H1 (cell line): Measurements from ENCODE around the gene RNASE11.
"Not testable (repeated sequence)": the region's sequence is repeated elsewhere in the genome, so short reads cannot be mapped to it uniquely, and the experiment has no call there.

Experiments used
- CTCF ChIP-seq, 3 experiments: IDR thresholded peaks; 1 replicate in 2 of 3; 2 replicates in 1 of 3; pipeline versions ENCODE4 v1.5.1 to v1.6.1; 2011; ENCODE audit warnings: low read length in 3 of 3, mild to moderate bottlenecking in 3 of 3, inconsistent platforms in 2 of 3, low read depth in 1 of 3, moderate library complexity in 1 of 3; ENCODE audit not compliant: insufficient read depth in 1 of 3; ENCODE audit errors: control extremely low read depth in 1 of 3
- FOSL1 ChIP-seq: IDR thresholded peaks from 2 replicates; pipeline ENCODE4 v1.6.1; 2011; ENCODE audit warnings: mild to moderate bottlenecking, low read depth, low read length, moderate library complexity; ENCODE audit not compliant: insufficient read depth
- PHF8 ChIP-seq: fragments of 200-600 bp; sonication (generic); conservative IDR thresholded peaks from 2 replicates; pipeline ENCODE4 v1.7.1; 2012; ENCODE audit warnings: low read depth, mild to moderate bottlenecking, inconsistent platforms, low read length, moderate library complexity
- RNF2 ChIP-seq: fragments of 200-900, 300-1000 bp; sonication (generic); IDR thresholded peaks from 2 replicates; pipeline ENCODE4 v1.7.1; 2016; ENCODE audit warnings: borderline replicate concordance, low read depth, mild to moderate bottlenecking, antibody characterized with exemption, low read length; ENCODE audit not compliant: poor library complexity, severe bottlenecking; ENCODE audit errors: missing control alignments
- SP1 ChIP-seq: IDR thresholded peaks from 2 replicates; pipeline ENCODE4 v1.6.1; 2011; ENCODE audit warnings: low read depth, low read length

DNA sequence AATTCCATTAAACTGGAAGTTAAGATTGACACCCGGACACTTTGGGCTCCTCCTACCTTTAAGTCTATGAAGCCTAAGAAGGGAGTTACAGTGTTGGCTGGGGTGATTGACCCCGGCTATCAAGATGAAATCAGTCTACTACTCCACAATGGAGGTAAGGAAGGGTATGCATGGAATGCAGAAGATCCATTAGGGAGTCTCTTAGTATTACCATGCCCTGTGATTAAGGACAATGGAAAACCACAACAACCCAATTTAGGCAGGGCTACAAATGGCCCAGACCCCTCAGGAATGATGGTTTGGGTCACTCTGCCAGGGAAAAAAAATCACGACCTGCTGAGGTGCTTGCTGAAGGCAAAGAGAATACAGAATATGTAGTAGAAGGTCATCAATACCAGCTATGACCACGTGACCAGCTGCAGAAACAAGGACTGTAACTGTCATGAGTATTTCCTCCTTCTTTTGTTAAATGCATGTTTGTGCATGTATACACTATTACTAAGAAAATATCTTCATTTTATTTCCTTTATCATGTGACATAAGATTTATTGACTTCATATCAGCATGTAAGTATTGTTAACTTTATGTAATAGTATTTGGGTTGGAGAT, 15.3 kb downstream of the RNASE11 start:
- TF ChIP-seq PHF8; CTCF (IDR thresholded peaks at IDR 0.05; ENCODE audit: control extremely low read depth in 1 of 3, insufficient read depth in 1 of 3, low read depth in 1 of 3, low read length in 3 of 3); FOSL1; RNF2; SP1: not testable (repeated sequence)
